ENCODE results near the gene HS6ST1.

DNA sequence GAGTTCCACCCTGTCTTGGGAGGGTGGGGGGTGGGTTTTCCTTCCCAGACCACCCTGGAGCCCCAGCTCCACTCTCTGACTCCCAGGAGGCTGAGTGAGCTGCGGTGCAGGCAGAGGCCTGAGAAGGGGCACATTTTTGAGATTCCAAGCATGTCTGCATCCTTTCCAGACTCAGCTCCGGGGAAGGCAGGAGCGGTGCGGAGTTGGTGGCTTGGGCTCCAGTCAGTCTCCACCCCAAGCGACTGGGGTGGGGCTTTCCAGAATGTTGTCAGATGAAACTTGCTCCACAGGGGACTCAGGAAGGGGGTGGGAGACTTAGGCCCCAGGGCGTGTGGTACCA lies 44.2 kb upstream of the HS6ST1 start:
- no peak for TF ChIP-seq EZH2 (IDR thresholded peaks at IDR 0.05; ENCODE audit: low read length, missing control alignments)
- TF ChIP-seq, protein P1, sequence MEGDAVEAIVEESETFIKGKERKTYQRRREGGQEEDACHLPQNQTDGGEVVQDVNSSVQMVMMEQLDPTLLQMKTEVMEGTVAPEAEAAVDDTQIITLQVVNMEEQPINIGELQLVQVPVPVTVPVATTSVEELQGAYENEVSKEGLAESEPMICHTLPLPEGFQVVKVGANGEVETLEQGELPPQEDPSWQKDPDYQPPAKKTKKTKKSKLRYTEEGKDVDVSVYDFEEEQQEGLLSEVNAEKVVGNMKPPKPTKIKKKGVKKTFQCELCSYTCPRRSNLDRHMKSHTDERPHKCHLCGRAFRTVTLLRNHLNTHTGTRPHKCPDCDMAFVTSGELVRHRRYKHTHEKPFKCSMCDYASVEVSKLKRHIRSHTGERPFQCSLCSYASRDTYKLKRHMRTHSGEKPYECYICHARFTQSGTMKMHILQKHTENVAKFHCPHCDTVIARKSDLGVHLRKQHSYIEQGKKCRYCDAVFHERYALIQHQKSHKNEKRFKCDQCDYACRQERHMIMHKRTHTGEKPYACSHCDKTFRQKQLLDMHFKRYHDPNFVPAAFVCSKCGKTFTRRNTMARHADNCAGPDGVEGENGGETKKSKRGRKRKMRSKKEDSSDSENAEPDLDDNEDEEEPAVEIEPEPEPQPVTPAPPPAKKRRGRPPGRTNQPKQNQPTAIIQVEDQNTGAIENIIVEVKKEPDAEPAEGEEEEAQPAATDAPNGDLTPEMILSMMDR (conservative IDR thresholded peaks at IDR 0.05 in 1 of 2, IDR thresholded peaks at IDR 0.05 in 1 of 2; ENCODE audit: low read depth in 1 of 2, low read length in 2 of 2) = no peak
